ENCODE data around the gene HIVEP2. TPM values are rescaled to one million over a fixed set of nuclear protein-coding genes. Genes with fewer than 3 reads are reported as not detected.

The HIVEP2 gene
- total RNA-seq, 1 donor from 2014 or later, result 3.5 TPM

DNA sequence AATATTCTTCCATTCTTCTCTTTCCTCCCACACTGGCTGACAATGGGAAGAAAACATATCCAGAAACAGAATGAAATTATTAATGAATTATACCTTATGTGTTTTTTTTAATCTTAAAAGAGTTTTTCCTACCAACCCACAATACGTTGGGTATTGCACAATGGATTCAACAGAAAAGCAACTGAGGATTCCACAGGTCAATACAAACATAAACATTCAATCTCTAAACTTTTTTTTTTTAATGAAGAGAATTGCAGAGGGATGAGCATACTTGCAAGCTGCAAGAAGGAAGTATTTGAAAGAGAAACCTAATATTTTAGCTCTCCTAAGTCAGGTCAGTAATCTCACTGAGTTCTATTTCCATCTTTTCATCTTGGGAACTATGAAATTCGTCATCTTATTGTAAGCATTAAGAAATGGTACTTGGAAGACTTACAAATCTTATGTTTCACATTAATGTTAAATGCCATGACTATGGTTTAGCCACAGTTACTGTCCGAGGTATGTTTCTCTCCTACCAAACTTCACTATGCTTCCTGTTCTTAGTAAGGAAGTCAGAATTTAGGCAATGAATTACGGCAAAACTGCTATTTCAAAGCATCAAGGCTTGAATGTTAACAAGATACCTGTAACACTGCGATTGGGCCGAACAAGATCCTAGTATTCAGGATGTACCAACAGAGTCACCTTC, 100.8 kb downstream of the HIVEP2 start:
- Mint-ChIP-seq H3K9me3 (no peaks in the 10 kb centered on the region), H3K27ac (ENCODE audit: unreplicated experiment) (no peak overlapping the region), H3K36me3 (ENCODE audit: low read depth) (no peaks in the 10 kb centered on the region), H3K4me1 (peaks cover 46% of the 10 kb centered on the region), H3K4me3 (peak overlapping the region; percentile 24), H3K27me3 (ENCODE audit: low read depth) (no peaks in the 10 kb centered on the region)
- TF ChIP-seq, protein P1, sequence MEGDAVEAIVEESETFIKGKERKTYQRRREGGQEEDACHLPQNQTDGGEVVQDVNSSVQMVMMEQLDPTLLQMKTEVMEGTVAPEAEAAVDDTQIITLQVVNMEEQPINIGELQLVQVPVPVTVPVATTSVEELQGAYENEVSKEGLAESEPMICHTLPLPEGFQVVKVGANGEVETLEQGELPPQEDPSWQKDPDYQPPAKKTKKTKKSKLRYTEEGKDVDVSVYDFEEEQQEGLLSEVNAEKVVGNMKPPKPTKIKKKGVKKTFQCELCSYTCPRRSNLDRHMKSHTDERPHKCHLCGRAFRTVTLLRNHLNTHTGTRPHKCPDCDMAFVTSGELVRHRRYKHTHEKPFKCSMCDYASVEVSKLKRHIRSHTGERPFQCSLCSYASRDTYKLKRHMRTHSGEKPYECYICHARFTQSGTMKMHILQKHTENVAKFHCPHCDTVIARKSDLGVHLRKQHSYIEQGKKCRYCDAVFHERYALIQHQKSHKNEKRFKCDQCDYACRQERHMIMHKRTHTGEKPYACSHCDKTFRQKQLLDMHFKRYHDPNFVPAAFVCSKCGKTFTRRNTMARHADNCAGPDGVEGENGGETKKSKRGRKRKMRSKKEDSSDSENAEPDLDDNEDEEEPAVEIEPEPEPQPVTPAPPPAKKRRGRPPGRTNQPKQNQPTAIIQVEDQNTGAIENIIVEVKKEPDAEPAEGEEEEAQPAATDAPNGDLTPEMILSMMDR (conservative IDR thresholded peaks at IDR 0.05), result no peak
- DNase-seq (ENCODE audit: low read depth, low spot score), result no peak

DNA sequence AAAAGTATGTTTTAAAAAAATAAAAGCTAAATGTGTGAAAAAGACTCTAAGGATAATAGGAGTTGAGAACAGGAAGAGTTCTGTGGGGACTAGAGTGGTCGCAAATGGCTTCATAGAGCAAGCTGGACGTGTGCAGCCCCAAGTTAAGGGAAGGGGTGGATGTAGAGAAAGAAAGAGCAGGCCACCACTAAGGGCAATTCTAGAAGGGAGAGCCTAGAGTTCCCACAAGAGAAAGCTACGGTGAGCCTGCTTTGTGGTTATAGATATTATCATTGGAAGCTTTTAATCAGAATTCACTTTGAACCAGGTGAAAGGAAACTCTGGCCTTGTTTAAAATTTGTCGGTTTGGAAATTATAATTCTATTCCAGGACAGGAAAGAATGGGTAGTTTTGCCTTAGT, 101.6 kb downstream of the HIVEP2 start:
- Mint-ChIP-seq H3K27me3 (ENCODE audit: low read depth) (no peaks in the 10 kb centered on the region), H3K4me3 (no peak overlapping the region), H3K36me3 (ENCODE audit: low read depth) (no peaks in the 10 kb centered on the region), H3K9me3 (no peaks in the 10 kb centered on the region), H3K4me1 (peaks cover 46% of the 10 kb centered on the region), H3K27ac (ENCODE audit: unreplicated experiment) (no peak overlapping the region)
- TF ChIP-seq, protein P1 (conservative IDR thresholded peaks at IDR 0.05), result no peak
- no peak for DNase-seq (ENCODE audit: low read depth, low spot score)

DNA sequence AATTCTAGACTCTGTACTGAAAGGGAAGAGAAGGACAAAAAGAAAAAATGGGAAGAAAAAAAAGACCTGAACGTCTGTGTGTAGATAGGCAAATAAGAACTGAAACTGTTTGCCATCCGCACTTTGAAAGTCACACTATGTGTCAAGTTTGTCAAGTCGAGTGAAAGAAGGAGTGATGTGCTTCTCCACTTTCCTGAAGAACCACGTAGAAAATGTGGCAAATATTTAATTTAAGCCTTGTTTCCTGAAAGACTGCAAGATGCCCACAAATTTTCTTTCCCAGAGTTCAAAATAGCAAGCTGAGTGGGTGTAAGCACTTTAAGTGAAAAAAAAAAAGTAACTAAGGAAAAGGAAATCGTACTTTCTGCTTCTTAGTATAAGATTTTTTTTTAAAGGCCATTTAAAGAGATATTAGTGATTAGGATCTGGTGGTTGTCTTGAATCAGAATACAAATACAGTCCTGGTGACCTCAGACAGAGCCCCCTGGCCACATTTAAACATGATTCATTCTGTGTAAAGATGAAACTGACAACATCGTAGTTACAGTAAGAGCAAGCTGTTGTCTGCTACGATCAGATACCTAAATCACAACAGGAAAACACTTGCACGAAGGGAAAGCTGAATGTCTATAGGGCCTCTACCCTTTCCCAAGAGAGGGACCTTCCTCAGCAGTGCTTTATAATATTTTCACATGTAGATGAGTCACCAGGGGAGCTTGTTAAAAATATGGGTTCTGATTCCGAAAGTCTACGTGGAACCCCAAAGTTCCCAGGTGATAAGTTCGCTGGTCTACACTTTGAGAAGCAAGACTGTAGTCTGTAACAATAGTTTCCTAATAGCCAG, 102.3 kb downstream of the HIVEP2 start:
- TF ChIP-seq, protein P1 (conservative IDR thresholded peaks at IDR 0.05), result no peak
- H3K27me3 Mint-ChIP-seq (ENCODE audit: low read depth), result no peaks in the 10 kb centered on the region
- no peak for DNase-seq (ENCODE audit: low read depth, low spot score)
- no peaks in the 10 kb centered on the region for H3K36me3 Mint-ChIP-seq (ENCODE audit: low read depth)
- H3K27ac Mint-ChIP-seq (ENCODE audit: unreplicated experiment), result no peak overlapping the region
- no peaks in the 10 kb centered on the region for H3K9me3 Mint-ChIP-seq
- no peak overlapping the region for H3K4me3 Mint-ChIP-seq
- H3K4me1 Mint-ChIP-seq, result peaks cover 46% of the 10 kb centered on the region

DNA sequence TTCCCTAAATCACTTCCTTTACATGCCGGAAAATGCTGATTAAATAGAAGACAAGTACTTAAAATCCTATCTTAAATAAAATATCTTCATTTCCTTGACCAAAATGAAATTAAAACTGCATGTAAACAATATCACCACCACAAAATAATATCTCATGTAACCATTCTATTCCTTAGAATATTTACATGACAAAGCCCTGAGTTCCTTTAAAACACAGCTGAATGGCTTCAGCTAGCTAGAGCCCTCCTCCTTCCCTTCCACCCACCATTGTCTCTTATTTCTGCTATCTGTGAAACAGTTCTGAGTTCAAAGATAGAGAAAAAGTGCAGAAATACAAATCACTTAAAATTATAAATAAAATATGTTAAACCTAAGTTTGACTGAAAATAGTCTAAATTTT, 103.1 kb downstream of the HIVEP2 start:
- H3K27me3 Mint-ChIP-seq (ENCODE audit: low read depth), result no peaks in the 10 kb centered on the region
- TF ChIP-seq, protein P1 (conservative IDR thresholded peaks at IDR 0.05), result no peak
- H3K4me1 Mint-ChIP-seq, result peaks cover 46% of the 10 kb centered on the region
- H3K36me3 Mint-ChIP-seq (ENCODE audit: low read depth), result no peaks in the 10 kb centered on the region
- H3K27ac Mint-ChIP-seq (ENCODE audit: unreplicated experiment), result no peak overlapping the region
- no peaks in the 10 kb centered on the region for H3K9me3 Mint-ChIP-seq
- no peak for DNase-seq (ENCODE audit: low read depth, low spot score)
- H3K4me3 Mint-ChIP-seq, result no peak overlapping the region

DNA sequence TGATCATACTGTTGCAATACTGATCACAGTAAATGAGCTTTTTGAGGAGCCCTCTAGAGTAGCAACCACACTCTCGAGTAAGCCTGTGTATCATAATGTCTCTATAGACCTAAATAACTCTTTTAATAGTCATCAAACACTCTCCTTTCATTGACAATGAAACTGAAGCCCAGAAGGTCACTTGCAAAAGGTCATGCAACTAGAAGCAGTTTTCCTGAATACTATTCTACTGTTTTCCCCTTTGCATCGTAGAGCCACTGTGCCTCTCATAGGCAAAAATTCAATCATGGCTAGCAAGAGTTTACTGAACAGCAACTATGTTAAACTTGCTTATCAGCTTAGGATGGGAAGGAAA, 105.3 kb downstream of the HIVEP2 start:
- TF ChIP-seq, protein P1 (conservative IDR thresholded peaks at IDR 0.05), result no peak
- no peaks in the 10 kb centered on the region for H3K9me3 Mint-ChIP-seq
- H3K4me1 Mint-ChIP-seq, result peaks cover 24% of the 10 kb centered on the region
- no peak for DNase-seq (ENCODE audit: low read depth, low spot score)
- no peak overlapping the region for H3K4me3 Mint-ChIP-seq
- no peaks in the 10 kb centered on the region for H3K36me3 Mint-ChIP-seq (ENCODE audit: low read depth)
- no peaks in the 10 kb centered on the region for H3K27me3 Mint-ChIP-seq (ENCODE audit: low read depth)
- no peak overlapping the region for H3K27ac Mint-ChIP-seq (ENCODE audit: unreplicated experiment)
